Heart right ventricle (tissue), 16 donors: Measurements from ENCODE around the gene MYZAP. TPM values are rescaled to one million over a fixed set of nuclear protein-coding genes. Genes with fewer than 3 reads are reported as not detected.

Source experiments
- ATAC-seq, 8 donors: fragments of 200-7000 bp; cut with Tn5 transposase; one replicate each; pipeline ENCODE4 v1.9.1; 2020; ENCODE audit warnings: mild to moderate bottlenecking in 8 of 8, moderate library complexity in 8 of 8, moderate number of reproducible peaks in 1 of 8
- DNase-seq, 2 donors: peaks; one replicate each; pipeline ENCODE4 v3.0.0-alpha.2; 2020
- H3K27ac ChIP-seq, 10 donors: fragments of 200-600 bp; sonication (generic) in 2 of 10; one replicate each; pipeline versions ENCODE4 v1.5.0 to v1.8.0; 2020 to 2022; ENCODE audit warnings: mild to moderate bottlenecking in 3 of 10
- H3K27me3 ChIP-seq, 7 donors: fragments of 200-600 bp; one replicate each; pipeline ENCODE4 v1.8.0; 2021 to 2022; ENCODE audit warnings: mild to moderate bottlenecking in 2 of 7
- H3K36me3 ChIP-seq, 9 donors: fragments of 200-600 bp; sonication (generic) in 1 of 9; one replicate each; pipeline versions ENCODE4 v1.5.0 to v1.8.0; 2020 to 2022; ENCODE audit warnings: mild to moderate bottlenecking in 2 of 9
- H3K4me1 ChIP-seq, 9 donors: fragments of 200-600 bp; sonication (generic) in 1 of 9; one replicate each; pipeline versions ENCODE4 v1.5.0 to v1.8.0; 2020 to 2022; ENCODE audit warnings: mild to moderate bottlenecking in 4 of 9
- H3K4me3 ChIP-seq, 10 donors: fragments of 200-600 bp; sonication (generic) in 2 of 10; one replicate each; pipeline versions ENCODE4 v1.5.0 to v1.8.0; 2020 to 2022; ENCODE audit warnings: mild to moderate bottlenecking in 7 of 10, moderate library complexity in 2 of 10
- H3K9me3 ChIP-seq, 11 donors: fragments of 200-600 bp in 10 of 11; sonication (generic) in 2 of 11; one replicate each; pipeline versions ENCODE4 v1.5.0 to v1.8.0; 2013 to 2022; ENCODE audit warnings: mild to moderate bottlenecking in 2 of 11, control low read depth in 1 of 11, moderate library complexity in 1 of 11
- WGBS, 2 donors: extraction: QIAGEN DNeasy Blood & Tissue Kit; methylation state at CpG; one replicate each; pipeline ENCODE4 v1.1.7; 2013; ENCODE audit warnings: inconsistent platforms in 1 of 2; 5-methylcytosine and 5-hydroxymethylcytosine counted together
- intact Hi-C, 10 donors: fragments of 100-400 bp; cut with DNase I; formaldehyde crosslinking; loops; one replicate each; pipeline versions ENCODE4 v1.11.1 to v1.14.2; 2022
- polyA plus RNA-seq, 2 donors: library from polyadenylated mRNA; stranded (reverse); fragments of 200-250 nt; gene quantifications; one replicate each; pipeline ENCODE4 v1.2.3, GENCODE V29; 2013
- total RNA-seq, 10 donors: library from RNA; stranded (reverse); fragmentation: NEBNext Ultra II Directional in 3 of 10; extraction: Animal tissue kit (Norgen Biotek cat#: 25700) in 3 of 10; gene quantifications; one replicate each; pipeline versions ENCODE4 v1.2.1 to v1.2.4, GENCODE V29; 2021 to 2023
- TF ChIP-seq, protein P1 (sequence below), 9 donors: fragments of 200-600 bp; sonication (generic) in 2 of 9; IDR thresholded peaks; one replicate each; pipeline versions ENCODE4 v1.5.0 to v1.8.0; 2021 to 2022; ENCODE audit warnings: antibody characterized with exemption in 9 of 9, mild to moderate bottlenecking in 5 of 9, moderate library complexity in 1 of 9
- donor health status: Arrhythmogenic right ventricular cardiomyopathy.
- donor health status: ischemic (EF 13 %, LVEDD 7.1; RV severe dilation, severe dysfunction).
- donor health status: healthy with polysubstance abuse.
- donor health status: DM: no; HTN: yes; CAD: no.
- donor health status: DM: no; HTN: no; CAD: no.
- donor health status: ischemic (EF 25% LVEDD 6.9; RV normal size, moderate dysfunction).
- donor health status: ischemic (EF 25% LVEDD 5.7; RV mildly dilated, moderate dysfunction).
- donor health status: healthy.
- donor health status: DM: yes; HTN: yes; CAD: no.
- donor health status: Ischemic cardiomyopathy.
- donor health status: ischemic (EF 35%, LVEDD 5.7; RV mildly dilated, moderate dysfunction).
- donor health status: nonischemic (EF 11% LVEDD 7.7; RV severe dilation, severe dysfunction).
- donor health status: DM: yes; HTN: yes; CAD: no.
- donor health status: PGD.
- donor health status: ischemic (EF 29% LVEDD 5.4; RV normal size, mild dysfunction).
- donor health status: nonischemic (EF 23%, LVEDD 6.1; RV moderate dilation, normal function).

MYZAP gene
- total and polyA plus RNA-seq, 12 donors = 197 to 1,280 (median 880) TPM

DNA sequence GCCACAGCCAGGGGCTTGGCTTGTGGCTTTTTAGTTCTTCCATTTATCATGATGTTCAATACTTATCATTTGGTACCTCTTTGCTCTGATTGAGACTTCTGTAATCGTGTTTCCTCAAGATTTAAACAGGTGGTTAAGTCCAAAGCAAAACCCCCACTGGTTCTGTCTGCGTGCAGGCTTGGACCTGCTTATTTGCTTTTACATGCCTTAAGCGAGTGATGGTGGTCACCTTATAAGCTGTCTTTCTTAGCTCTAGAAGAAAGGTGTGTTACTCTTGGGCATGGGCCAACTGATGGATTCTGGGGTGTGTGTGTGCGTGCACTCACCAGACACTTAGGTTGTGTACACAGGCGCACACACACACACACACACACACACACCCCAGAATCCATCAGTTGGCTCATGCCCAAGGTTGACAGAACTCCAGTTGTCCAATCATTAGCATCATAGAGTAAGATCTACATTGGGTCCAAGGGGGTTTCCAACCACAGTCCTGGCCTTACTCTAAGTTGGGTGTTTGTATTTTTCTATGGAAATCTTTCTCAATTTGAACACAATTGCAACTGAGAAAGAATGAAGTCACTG lies 1.2 kb downstream of the MYZAP start:
- WGBS, 2 donors = 51 to 61% methylated on average over 5 of the region's 5 CpGs

DNA sequence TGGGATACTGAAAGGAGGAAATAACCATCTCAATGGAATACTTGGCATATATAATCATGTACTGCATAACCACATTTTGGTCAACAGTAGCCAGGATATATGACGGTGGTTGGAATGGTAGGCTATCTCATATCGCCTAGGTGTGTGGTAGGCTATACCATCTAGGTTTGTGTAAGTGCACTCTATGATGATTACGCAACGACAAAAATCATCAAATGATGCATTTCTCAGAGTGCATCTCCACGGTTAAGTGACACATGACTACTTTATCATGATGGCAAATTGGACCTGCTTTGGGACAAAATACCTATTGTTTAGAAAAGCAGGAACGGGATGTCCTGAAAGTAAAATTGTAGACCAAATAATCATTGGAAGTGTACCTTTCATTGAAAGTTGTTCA lies 2.8 kb downstream of the MYZAP start:
- H3K9me3 ChIP-seq = no peaks in the 10 kb centered on the region
- intact Hi-C loops = loop anchor here in 2 of 10 donors (2.0 kb wide), 2 partner anchors 32 to 40 kb away; no protein-coding TSS in a partner anchor
- ATAC-seq (no peak), DNase-seq (no peak)
- H3K4me3 ChIP-seq = peak overlapping the region in 7 of 10 donors; percentile 62 to 86 (median 78)
- H3K27me3 ChIP-seq = peaks cover 0 to 19% (median 0%) of the 10 kb centered on the region in 7 donors
- H3K36me3 ChIP-seq = no peaks in the 10 kb centered on the region
- TF ChIP-seq, protein P1, sequence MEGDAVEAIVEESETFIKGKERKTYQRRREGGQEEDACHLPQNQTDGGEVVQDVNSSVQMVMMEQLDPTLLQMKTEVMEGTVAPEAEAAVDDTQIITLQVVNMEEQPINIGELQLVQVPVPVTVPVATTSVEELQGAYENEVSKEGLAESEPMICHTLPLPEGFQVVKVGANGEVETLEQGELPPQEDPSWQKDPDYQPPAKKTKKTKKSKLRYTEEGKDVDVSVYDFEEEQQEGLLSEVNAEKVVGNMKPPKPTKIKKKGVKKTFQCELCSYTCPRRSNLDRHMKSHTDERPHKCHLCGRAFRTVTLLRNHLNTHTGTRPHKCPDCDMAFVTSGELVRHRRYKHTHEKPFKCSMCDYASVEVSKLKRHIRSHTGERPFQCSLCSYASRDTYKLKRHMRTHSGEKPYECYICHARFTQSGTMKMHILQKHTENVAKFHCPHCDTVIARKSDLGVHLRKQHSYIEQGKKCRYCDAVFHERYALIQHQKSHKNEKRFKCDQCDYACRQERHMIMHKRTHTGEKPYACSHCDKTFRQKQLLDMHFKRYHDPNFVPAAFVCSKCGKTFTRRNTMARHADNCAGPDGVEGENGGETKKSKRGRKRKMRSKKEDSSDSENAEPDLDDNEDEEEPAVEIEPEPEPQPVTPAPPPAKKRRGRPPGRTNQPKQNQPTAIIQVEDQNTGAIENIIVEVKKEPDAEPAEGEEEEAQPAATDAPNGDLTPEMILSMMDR (IDR thresholded peaks at IDR 0.05) = no peak
- 59 to 74% methylated on average over 6 of the region's 6 CpGs for WGBS, 2 donors
- H3K4me1 ChIP-seq = peaks cover 3 to 75% (median 54%) of the 10 kb centered on the region in 9 donors
- peak overlapping the region; percentile 75 to 94 (median 91) for H3K27ac ChIP-seq

More for the DNA sequence above, 1.2 kb downstream of the MYZAP start:
- no peak for DNase-seq
- peak overlapping the region; percentile 42 to 86 (median 78) for H3K4me3 ChIP-seq
- no peaks in the 10 kb centered on the region for H3K36me3 ChIP-seq
- H3K4me1 ChIP-seq = peaks cover 3 to 71% (median 42%) of the 10 kb centered on the region in 9 donors
- peaks cover 0 to 19% (median 0%) of the 10 kb centered on the region in 7 donors for H3K27me3 ChIP-seq
- TF ChIP-seq, protein P1 (IDR thresholded peaks at IDR 0.05) = no peak
- no peaks in the 10 kb centered on the region for H3K9me3 ChIP-seq
- no peak for ATAC-seq
- intact Hi-C loops = loop anchor here in 1 of 10 donors (2.0 kb wide), 1 partner anchor 30 kb away; no protein-coding TSS in a partner anchor
- H3K27ac ChIP-seq = peak overlapping the region; percentile 75 to 95 (median 91)

DNA sequence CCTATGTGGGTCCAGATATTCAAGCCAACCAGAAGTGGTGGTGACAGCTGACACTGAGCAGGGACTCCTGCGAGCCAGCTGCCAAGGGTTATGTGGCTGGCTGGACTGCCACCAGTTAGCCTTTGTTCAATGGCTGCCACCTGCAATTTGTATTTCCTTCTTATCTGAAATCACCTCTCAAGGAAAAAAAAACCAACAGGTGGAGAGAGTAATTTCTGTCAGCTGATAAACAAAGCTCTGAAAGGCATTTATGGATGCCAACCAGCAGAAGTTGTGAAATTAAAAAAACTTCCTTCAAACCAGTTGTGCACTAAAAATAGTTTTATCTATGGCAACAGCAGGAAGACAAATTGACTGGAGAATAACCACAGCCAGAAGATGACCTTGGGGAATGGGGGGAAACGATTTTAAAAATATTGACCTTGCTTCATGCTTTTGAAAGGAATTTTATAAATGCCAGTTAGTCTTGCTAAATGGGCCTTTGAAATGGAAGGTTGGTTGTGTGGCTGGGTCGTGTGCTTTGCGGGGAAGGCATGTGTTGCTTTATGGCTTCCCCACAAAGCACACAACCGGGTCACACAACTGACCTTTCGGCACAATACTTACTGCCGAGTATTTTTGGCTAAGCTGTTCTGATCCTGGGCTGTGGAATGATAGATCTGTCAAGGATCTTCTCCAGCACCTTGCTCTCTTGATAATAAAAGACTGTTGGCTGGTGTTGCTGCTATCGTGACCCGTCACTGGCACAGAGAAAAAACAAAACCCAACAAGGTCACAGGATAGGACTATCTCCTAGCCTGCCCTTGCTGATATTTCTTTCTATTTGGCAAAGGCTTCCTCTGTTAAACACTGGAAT lies 3.5 kb downstream of the MYZAP start:
- peaks cover 0 to 77% (median 50%) of the 10 kb centered on the region in 9 donors for H3K4me1 ChIP-seq
- ATAC-seq = peak; percentile 51 to 76 (median 70)
- H3K27me3 ChIP-seq = peaks cover 0 to 19% (median 0%) of the 10 kb centered on the region in 7 donors
- WGBS, 2 donors = 30 to 47% methylated on average over 9 of the region's 9 CpGs
- TF ChIP-seq, protein P1 (IDR thresholded peaks at IDR 0.05) = no peak
- H3K27ac ChIP-seq = peak overlapping the region; percentile 75 to 94 (median 91)
- peak overlapping the region in 2 of 10 donors; percentile 70 to 80 for H3K4me3 ChIP-seq
- peak; percentile 63 to 65 for DNase-seq
- no peaks in the 10 kb centered on the region for H3K36me3 ChIP-seq
- no peaks in the 10 kb centered on the region for H3K9me3 ChIP-seq
- intact Hi-C loops = loop anchor here in 3 of 10 donors (2.0 to 5.0 kb wide), 5 partner anchors 32 to 42 kb away; no protein-coding TSS in a partner anchor

DNA sequence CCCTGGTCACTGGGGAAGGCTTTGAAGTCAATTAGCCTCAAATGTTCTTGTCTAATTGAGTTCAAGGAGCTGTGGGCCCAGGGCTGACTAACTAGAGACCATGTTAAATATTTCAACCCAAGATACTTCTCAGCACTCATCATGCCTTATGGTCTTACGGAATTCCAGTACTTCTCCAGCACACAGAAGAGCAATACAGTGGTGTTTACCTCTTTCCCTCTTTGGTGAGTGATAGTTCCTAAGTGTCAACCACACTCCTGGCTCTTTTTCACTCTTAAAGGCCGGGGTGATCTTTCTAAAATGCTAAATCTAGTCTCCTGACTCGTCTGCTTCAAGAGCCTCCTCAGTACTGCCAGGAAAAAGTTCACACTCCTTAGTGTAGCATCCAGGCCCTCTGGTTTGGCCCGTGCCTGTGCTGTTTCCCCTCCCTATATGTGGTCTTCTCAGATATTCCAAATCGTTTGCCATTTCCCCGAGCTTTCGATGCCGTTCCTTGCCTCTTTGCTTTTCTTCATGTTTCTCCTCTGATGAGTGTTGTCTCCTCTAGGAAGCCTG lies 4.7 kb downstream of the MYZAP start:
- intact Hi-C loops = loop anchor here in 2 of 10 donors (5.0 kb wide), 3 partner anchors 34 to 41 kb away; no protein-coding TSS in a partner anchor
- TF ChIP-seq, protein P1 (IDR thresholded peaks at IDR 0.05) = no peak
- peaks cover 0 to 75% (median 44%) of the 10 kb centered on the region in 9 donors for H3K4me1 ChIP-seq
- peaks cover 0 to 13% (median 0%) of the 10 kb centered on the region in 7 donors for H3K27me3 ChIP-seq
- H3K9me3 ChIP-seq = no peaks in the 10 kb centered on the region
- no peak overlapping the region for H3K4me3 ChIP-seq
- H3K27ac ChIP-seq = peak overlapping the region; percentile 75 to 94 (median 91)
- WGBS, 2 donors = 45 to 69% methylated on average over 8 of the region's 8 CpGs
- H3K36me3 ChIP-seq = no peaks in the 10 kb centered on the region
- DNase-seq = no peak
- peak in 5 of 8 donors; percentile 9 to 53 (median 36) for ATAC-seq
